RPMI8226 (cell line): Measurements from ENCODE around the gene CDK18.
A peak's percentile ranks its signal among the peaks of the same experiment; 100 is the strongest.

Experiments used
- DNase-seq: peaks from one replicate; pipeline ENCODE4 v3.0.0-alpha.2; 2015

The CDK18 gene

GRCh38 chr1:205506409-205507200, 2.1 kb downstream of the CDK18 start:
- no peak for DNase-seq

DNA sequence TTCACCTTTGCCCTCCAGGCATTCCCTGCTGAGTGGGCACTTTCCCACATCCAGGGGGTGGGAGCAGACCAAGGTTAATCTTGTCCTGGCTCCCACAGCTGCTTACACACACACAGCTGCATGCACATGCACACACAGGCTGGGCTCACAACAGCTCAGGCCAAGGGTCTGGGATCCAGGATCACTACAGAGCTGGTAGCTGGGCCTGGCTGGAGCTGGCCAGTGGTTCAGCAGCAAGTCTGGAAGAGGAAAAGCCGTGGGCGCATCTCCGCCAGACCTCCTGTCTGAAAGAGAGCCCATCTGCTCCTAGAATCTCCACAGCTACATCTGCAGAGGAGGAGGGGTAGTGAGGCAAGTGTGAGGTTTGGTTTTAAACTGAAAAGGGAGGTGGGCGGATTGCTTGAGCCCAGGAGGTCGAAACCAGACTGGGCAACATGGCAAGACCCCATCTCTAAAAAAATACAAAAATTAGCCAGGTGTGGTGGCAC, 3.8 kb downstream of the CDK18 start:
- DNase-seq = no peak

- DNase-seq = no peak
These were observed 6.0 kb downstream of the CDK18 start for GRCh38 chr1:205510308-205510950.

DNA sequence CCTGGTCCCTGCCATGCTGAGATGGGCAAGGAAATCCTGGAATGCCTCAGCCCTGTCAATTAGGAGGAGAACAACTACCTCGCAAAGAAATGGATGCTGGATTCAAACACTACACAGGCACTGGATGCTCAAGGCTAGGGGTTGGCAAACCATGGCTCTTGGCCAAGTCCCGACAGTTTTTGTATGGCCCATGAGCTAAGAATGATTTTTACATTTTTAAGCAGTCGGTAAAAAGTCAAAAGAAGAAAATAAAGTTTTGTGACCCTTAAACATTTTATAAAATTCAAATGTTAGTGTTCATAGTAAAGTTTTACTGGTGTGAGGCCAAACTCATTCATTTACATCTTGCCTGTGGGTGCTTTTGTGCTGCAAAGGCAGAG, 6.5 kb downstream of the CDK18 start:
- DNase-seq = no peak

- no peak for DNase-seq
These were observed 7.9 kb downstream of the CDK18 start for GRCh38 chr1:205512059-205513045.

- DNase-seq = no peak
These were observed 9.3 kb downstream of the CDK18 start for GRCh38 chr1:205513774-205514173.

DNA sequence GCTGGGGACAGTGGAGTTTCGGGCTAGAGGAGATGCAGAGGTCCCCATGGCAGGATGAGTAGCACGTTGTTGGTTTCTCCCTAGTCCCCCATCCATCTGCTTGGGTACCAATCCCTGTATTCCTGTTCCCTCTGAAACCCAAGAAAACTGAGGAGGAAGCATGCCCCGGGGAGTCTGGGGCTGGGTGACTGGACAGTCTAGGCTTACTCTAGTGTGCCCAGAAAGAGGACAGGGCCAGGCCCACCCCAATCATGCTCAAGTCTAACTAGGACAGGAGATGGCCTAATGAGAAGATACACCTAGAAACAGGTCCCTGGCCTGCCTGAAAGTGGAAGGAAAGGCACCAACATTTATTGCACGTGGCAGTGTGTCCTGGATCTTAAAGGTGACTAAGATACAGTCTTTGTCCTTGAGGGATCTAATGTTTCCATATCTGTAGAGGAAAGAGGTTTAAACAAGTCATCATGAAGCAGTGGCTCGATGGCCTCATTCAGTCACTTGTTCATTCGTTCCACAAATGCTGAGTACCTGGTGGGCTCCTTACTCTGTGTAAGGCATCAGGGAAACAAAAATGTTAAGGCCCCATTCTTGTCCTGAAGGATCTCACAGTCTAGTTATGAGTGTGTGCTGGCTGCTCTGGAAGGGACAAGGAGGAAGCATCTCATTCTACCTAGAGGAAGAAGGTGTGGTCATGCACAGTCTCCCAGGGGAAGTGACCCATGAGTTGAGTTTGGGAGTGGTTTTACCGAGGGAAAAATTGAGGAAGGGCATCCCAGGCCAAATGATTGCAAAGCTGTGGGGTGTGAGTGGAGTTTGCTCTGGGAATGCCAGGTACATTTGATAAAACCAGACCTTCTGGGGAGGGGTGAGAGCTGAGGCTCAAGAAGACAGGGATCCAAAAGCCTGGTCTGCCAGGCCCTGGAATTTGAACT, 10.0 kb downstream of the CDK18 start:
- DNase-seq = no peak

DNA sequence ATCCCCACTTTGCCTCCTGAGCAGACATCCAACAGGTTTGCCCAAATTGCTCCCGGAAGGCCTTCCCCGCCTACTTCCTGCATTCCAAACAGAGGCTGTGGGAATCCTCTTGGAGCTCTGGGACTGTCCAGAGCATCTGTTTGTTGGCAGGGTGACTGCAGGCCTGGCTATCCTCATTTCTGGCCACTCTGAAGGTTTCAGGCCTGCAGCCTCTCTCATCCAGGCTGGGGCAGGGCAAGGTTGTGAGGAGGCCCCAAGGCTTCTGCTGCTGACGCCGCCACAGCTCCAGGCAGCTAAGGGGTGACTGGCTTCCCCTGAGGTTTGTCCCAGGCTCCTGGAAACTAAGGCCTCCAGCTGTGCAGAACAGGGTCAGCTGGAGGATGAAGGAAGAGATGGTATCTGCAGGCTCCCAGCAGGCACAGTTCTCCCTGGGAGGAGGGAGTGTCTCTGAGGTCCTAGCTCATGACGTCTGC, 11.3 kb downstream of the CDK18 start:
- no peak for DNase-seq

GRCh38 chr1:205516362-205516761, 11.9 kb downstream of the CDK18 start:
- no peak for DNase-seq

- DNase-seq = no peak
These were observed 12.8 kb downstream of the CDK18 start for GRCh38 chr1:205517288-205517687.

DNA sequence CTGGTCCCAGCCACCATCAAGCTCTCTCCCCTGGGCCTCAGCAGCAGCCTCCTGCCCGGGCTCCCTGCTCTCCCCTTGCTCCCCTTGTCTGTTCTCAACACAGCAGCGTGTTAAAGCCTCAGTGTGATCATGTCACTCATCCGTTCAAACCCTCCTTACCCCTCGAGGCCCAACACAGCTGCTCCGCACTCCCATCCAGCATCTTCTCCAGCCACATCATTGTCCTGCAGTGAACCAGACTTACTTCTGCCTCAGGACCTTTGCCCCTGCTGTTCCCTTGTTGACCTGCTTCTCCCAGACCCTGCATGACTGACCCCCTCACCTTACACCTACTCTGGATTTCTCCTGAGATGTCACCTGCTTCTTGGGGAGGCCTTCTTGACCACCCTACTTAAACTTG, 13.3 kb downstream of the CDK18 start:
- DNase-seq = no peak

- DNase-seq = no peak
These were observed 14.4 kb downstream of the CDK18 start for GRCh38 chr1:205518661-205519540.

- DNase-seq = no peak
These were observed 15.2 kb downstream of the CDK18 start for GRCh38 chr1:205519541-205520131.

GRCh38 chr1:205520709-205521108, 16.2 kb downstream of the CDK18 start:
- DNase-seq = no peak

DNA sequence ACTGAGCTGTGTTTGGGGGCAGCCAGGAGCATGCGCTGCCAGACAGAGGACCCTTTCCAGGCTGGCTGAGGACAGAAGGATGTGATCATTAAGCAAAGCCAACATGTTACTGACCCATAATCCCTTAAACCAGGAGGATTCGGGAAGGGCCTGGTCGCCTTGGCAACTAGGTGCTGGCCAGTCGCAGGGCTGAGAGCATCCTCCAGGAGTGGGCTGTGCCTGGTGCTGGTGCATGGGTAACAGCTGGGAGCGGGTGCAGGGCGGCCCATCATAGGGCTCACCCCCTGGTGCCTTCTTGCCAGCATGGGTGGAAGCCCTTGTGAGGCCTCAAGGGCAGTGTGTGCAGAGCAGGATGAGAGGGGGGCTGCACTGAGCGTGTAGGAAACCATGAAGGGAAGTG, 17.2 kb downstream of the CDK18 start:
- DNase-seq = no peak

GRCh38 chr1:205522692-205523091, 18.2 kb downstream of the CDK18 start:
- no peak for DNase-seq

GRCh38 chr1:205523261-205523890, 18.9 kb downstream of the CDK18 start:
- no peak for DNase-seq

DNA sequence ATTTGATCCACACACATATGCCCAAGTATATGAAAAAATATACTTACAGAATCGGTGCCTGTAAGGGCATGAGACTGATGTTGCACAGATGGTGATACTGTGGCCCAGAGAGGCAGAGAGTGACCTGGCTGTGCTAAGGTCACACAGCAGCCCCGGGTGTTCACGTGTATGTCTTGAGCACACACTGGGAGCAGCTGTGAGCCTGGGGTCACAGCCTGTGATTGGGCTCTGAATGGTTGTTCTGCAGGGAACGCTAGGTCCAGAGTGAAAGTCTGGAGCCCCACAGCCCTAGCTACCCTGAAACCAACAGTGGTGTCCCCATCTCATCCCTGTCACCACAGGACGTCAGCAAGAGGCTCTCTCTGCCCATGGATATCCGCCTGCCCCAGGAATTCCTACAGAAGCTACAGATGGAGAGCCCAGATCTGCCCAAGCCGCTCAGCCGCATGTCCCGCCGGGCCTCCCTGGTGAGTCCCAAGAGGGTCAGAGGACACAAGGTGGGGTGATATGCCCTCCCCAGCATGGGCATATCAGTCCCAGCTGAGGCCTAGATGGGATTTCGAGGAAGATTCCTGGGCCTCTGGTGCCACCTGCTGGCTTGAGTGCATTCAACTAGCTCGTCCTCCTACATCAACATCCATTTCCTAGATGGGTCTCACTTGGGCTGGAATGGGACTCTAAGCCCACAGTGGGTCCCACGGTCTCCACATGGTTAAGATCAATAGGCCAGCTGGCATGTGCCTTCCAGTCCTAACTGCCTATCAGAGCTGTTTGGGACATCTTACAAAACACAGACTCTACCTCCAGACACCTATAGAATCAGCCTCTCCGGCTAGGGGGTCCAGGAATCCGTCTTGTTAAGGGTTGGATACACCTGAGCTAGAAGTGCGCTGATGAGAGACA, 19.7 kb downstream of the CDK18 start:
- peak; percentile 84 for DNase-seq

DNA sequence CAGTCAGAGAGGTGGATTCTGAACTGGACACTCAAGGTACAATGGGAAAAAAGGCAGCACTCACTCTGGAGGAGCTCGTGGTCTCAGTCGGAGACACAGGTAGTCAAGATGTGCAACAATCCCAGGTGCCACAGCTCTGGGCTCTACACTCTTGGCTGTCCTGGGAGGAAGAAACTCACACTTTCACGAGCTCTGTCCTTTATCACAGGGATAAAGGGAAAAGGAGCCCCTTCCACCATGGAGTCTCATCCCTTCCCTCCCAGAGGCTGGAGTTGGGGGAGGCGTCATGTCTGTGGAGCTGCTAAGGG, 20.3 kb downstream of the CDK18 start:
- DNase-seq = no peak
